MM.1S (cell line): ENCODE data around the gene MNT.

Source experiments
- DNase-seq: peaks from one replicate; pipeline ENCODE4 v3.0.0-alpha.2; 2015
- H2AFZ ChIP-seq: fragments of 300-600 bp; sonication (generic); 2 replicates; pipeline ENCODE4 v1.6.0; 2016; ENCODE audit warnings: antibody characterized with exemption, low read length
- H3F3A ChIP-seq: fragments of 300-600 bp; sonication (generic); 2 replicates; pipeline ENCODE4 v1.6.1; 2016; ENCODE audit warnings: mild to moderate bottlenecking, antibody characterized with exemption, low read length, moderate library complexity, mixed read lengths; ENCODE audit not compliant: insufficient read depth
- H3K27ac ChIP-seq: fragments of 300-600 bp; sonication (generic); 2 replicates; pipeline ENCODE4 v1.5.1; 2016; ENCODE audit warnings: mild to moderate bottlenecking, low read length
- H3K27me3 ChIP-seq: fragments of 300-600 bp; sonication (generic); replicated peaks from 2 replicates; pipeline ENCODE4 v1.6.0; 2016; ENCODE audit warnings: low read length; ENCODE audit not compliant: insufficient read depth
- H3K36me3 ChIP-seq: fragments of 300-600 bp; sonication (generic); replicated peaks from 2 replicates; pipeline ENCODE4 v1.6.1; 2016; ENCODE audit warnings: mild to moderate bottlenecking, low read length, mixed read lengths; ENCODE audit not compliant: insufficient read depth
- H3K4me1 ChIP-seq: fragments of 300-600 bp; sonication (generic); 2 replicates; pipeline ENCODE4 v1.6.1; 2016; ENCODE audit warnings: low read length, mixed read lengths
- H3K4me2 ChIP-seq: fragments of 300-600 bp; sonication (generic); 2 replicates; pipeline ENCODE4 v1.6.0; 2016; ENCODE audit warnings: low read depth, low read length
- H3K4me3 ChIP-seq: fragments of 300-600 bp; sonication (generic); 2 replicates; pipeline ENCODE4 v1.5.1; 2016; ENCODE audit warnings: low read length, mixed read lengths
- H3K79me2 ChIP-seq: fragments of 300-600 bp; sonication (generic); 2 replicates; pipeline ENCODE4 v1.6.1; 2016; ENCODE audit warnings: mixed run types, low read length, mixed read lengths
- H3K9ac ChIP-seq: fragments of 300-600 bp; sonication (generic); 2 replicates; pipeline ENCODE4 v1.6.1; 2016; ENCODE audit warnings: low read length, mixed read lengths
- H3K9me2 ChIP-seq: fragments of 300-600 bp; sonication (generic); replicated peaks from 2 replicates; pipeline ENCODE4 v1.6.1; 2016; ENCODE audit warnings: mild to moderate bottlenecking, low read length, mixed read lengths; ENCODE audit not compliant: insufficient read depth
- H3K9me3 ChIP-seq: fragments of 300-600 bp; sonication (generic); replicated peaks from 2 replicates; pipeline ENCODE4 v1.6.1; 2016; ENCODE audit warnings: mild to moderate bottlenecking, low read length, mixed read lengths; ENCODE audit not compliant: insufficient read depth
- H4K20me1 ChIP-seq: fragments of 300-600 bp; sonication (generic); 2 replicates; pipeline ENCODE4 v1.6.1; 2016; ENCODE audit warnings: mild to moderate bottlenecking, low read length, moderate library complexity, mixed read lengths; ENCODE audit not compliant: insufficient read depth
- CTCF ChIP-seq: fragments of 300-600 bp; sonication (generic); IDR thresholded peaks from 2 replicates; pipeline ENCODE4 v1.5.1; 2016; ENCODE audit warnings: antibody characterized with exemption, low read length, mixed read lengths
- EZH2 ChIP-seq: fragments of 300-600 bp; sonication (generic); optimal IDR thresholded peaks from 2 replicates; pipeline ENCODE3; 2017; ENCODE audit warnings: low read depth, mild to moderate bottlenecking, antibody characterized with exemption, low read length, mixed read lengths
- EZH2phosphoT487 ChIP-seq: fragments of 300-600 bp; sonication (generic); IDR thresholded peaks from 2 replicates; pipeline ENCODE4 v1.6.1; 2018; ENCODE audit warnings: antibody characterized with exemption, low read length

MNT gene

GRCh38 chr17:2393174-2393953 is 7.5 kb downstream of the MNT start:
- peak overlapping the region; percentile 98 for H3K27ac ChIP-seq
- H3K79me2 ChIP-seq, result peaks cover 73% of the 10 kb centered on the region
- TF ChIP-seq EZH2phosphoT487 (no peak), CTCF (no peak), EZH2 (no peak)
- peak; percentile 94 for DNase-seq
- no peaks in the 10 kb centered on the region for H3K36me3 ChIP-seq
- no peaks in the 10 kb centered on the region for H3K27me3 ChIP-seq
- H3K9me2 ChIP-seq, result no peaks in the 10 kb centered on the region
- H4K20me1 ChIP-seq, result no peaks in the 10 kb centered on the region
- peak overlapping the region; percentile 80 for H2AFZ ChIP-seq
- H3K4me1 ChIP-seq, result peaks cover 9% of the 10 kb centered on the region; the same call in 1 of the 2 replicates
- peak overlapping the region; percentile 81 for H3K4me2 ChIP-seq
- H3F3A ChIP-seq, result peaks cover 16% of the 10 kb centered on the region
- no peaks in the 10 kb centered on the region for H3K9me3 ChIP-seq
- H3K4me3 ChIP-seq, result peak overlapping the region; percentile 85
- H3K9ac ChIP-seq, result peak overlapping the region; percentile 100

DNA sequence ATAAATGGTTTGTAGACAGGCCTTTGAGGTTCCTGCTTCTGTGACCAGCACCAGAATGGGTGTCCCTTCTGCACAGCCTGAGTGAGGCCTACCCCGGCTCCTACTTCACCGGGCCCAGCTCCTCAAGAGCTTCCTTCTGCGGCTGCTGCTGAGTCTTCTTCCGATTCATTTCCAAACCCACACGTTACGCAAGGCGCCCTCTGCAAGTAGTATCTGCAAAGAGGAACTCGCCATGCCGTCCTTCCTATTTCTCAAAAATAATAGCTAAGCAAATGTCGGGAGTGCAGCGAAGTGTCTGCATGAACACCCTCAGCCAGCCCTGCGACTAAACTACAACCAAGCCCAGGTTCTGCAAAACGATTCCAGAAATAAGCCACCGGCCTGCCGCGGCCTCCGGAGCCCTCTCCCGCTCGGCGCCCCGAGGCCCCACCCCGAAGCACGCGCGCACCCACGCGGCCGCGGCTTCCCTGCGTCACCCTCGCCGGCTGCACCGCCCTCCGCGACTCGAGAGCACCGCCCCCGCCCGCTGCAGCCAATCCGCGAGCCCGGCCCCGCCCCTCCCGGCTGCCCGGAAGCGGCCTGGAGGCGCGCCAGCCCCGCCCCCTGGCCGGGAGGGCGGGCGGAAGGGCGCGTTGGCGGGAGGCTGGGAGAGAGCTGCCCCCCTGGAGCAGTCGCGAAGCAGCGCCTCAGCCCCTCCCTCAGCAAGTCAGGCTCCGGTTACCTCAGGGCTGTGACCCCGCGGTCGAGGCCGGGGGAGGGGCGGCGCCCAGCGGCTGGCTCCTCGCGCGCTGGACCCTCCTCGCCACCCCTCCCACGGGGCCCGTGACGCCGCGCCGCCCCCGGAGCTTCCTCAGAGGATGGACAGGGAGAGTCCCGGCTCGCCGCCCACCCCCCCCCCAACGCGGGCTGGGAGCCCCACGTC is 8.3 kb downstream of the MNT start:
- no peaks in the 10 kb centered on the region for H3K27me3 ChIP-seq
- no peaks in the 10 kb centered on the region for H3K36me3 ChIP-seq
- peak overlapping the region; percentile 67 for H2AFZ ChIP-seq
- peaks cover 9% of the 10 kb centered on the region; the same call in 1 of the 2 replicates for H3K4me1 ChIP-seq
- H3K9me3 ChIP-seq, result no peaks in the 10 kb centered on the region
- peaks cover 16% of the 10 kb centered on the region for H3F3A ChIP-seq
- no peaks in the 10 kb centered on the region for H3K9me2 ChIP-seq
- peaks cover 66% of the 10 kb centered on the region for H3K79me2 ChIP-seq
- peak; percentile 96 for DNase-seq
- no peaks in the 10 kb centered on the region for H4K20me1 ChIP-seq
- TF ChIP-seq CTCF (no peak), EZH2phosphoT487 (no peak), EZH2 (no peak)
- peak overlapping the region; percentile 89 for H3K4me2 ChIP-seq
- peak overlapping the region; percentile 85 for H3K4me3 ChIP-seq
- peak overlapping the region; percentile 98 for H3K27ac ChIP-seq
- H3K9ac ChIP-seq, result peak overlapping the region; percentile 100

- Histone ChIP-seq H3K9me2 (no peaks in the 10 kb centered on the region), H3F3A (peaks cover 16% of the 10 kb centered on the region), H3K4me1 (peaks cover 9% of the 10 kb centered on the region; the same call in 1 of the 2 replicates), H3K79me2 (peaks cover 58% of the 10 kb centered on the region), H3K36me3 (no peaks in the 10 kb centered on the region), H4K20me1 (no peaks in the 10 kb centered on the region), H3K9me3 (no peaks in the 10 kb centered on the region), H3K27me3 (no peaks in the 10 kb centered on the region), H3K9ac (peak overlapping the region; percentile 92), H3K4me3 (peak overlapping the region; percentile 83), H2AFZ (no peak overlapping the region), H3K27ac (peak overlapping the region; percentile 95), H3K4me2 (peak overlapping the region; percentile 89)
- no peak for TF ChIP-seq EZH2
- no peak for TF ChIP-seq EZH2phosphoT487
- TF ChIP-seq CTCF, result no peak
- DNase-seq, result no peak
Observed at GRCh38 chr17:2391597-2392251, 9.1 kb downstream of the MNT start.
